GM18502 (cell line): ENCODE results near the gene NGB.

ENCODE experiments used
- ATAC-seq: cut with Tn5 transposase; IDR thresholded peaks from one replicate; pipeline ENCODE4 v1.9.1; 2021; ENCODE audit warnings: mild to moderate bottlenecking; ENCODE audit not compliant: unreplicated experiment, poor library complexity

The NGB gene

GRCh38 chr14:77266336-77266735 lies 4.7 kb downstream of the NGB start:
- no peak for ATAC-seq

- ATAC-seq: no peak
Measured at GRCh38 chr14:77265561-77266335, 5.3 kb downstream of the NGB start.

GRCh38 chr14:77265187-77265515 lies 5.9 kb downstream of the NGB start:
- no peak for ATAC-seq

DNA sequence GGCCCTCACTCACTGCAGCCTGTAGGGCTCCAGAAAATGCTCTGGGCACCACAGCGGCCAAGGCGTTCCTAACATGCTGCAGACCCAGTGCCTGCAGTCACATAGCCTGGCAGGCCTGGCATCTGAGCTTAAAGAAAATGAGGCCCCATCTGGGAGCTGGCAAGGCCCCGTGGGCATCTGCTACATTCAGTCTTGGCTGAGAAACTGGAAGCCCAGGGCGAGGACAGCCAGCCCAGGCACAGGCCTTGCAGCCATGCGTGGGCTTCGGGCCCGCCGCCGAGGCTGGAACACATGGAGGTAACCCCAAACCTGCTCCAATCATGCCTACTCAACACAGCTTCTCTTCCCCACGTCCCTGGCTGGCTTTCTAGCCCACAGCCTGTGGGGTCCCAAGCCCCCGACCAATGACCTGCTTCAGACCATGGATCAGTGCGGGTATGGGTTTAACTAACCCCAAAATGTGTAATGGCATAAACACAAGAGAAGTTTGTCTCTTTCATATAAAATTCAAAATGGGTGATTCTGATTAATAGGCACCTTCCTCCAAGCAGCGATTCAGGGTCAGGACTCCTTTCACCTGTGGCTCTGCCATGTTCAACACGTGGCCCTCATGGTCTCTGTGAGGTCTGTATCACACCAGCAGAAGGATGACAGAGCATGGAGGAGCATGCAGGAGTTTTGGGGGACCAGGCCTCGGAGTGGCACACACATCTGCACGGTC lies 6.4 kb downstream of the NGB start:
- no peak for ATAC-seq

DNA sequence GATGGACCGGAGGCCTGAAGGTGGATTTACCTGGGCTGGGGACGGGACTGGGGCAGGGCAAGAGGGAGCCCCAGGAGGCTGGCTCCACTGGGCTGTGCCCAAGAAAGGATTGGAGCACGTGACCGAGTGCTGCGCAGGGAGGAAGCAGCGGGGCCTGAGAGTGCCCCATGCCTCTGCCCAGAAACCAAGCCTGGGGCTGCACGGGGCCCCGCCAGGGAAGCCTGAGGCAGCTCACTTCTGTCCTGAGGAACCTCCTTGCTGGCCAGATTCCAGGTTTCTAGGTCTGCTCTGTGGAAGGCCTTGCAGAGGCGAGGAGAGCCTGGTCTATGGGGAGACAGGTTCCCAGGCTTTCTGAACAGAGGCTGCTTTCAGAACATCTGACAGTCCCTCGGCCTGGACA lies 10.4 kb downstream of the NGB start:
- no peak for ATAC-seq

DNA sequence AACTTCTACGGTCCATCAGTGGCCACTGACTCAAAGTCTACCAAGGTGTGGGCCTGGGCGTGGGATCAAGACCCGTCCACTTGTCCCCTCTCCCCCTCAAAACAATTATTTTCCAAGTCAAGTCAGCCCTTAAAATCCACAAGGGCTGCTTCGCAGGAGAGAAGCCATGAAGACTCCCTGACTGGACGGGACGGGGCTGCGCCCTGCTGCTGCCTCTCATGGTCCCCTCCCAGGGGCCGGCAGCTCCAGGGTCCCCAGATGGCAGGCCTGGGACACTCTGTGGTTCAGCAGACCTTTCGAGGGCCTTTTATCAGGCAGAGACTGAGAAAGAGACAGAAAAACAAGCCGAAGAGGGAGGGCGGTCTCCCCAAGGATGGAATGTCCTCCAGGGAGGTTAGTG lies 10.8 kb downstream of the NGB start:
- no peak for ATAC-seq

GRCh38 chr14:77259025-77259715 lies 11.8 kb downstream of the NGB start:
- ATAC-seq: no peak

DNA sequence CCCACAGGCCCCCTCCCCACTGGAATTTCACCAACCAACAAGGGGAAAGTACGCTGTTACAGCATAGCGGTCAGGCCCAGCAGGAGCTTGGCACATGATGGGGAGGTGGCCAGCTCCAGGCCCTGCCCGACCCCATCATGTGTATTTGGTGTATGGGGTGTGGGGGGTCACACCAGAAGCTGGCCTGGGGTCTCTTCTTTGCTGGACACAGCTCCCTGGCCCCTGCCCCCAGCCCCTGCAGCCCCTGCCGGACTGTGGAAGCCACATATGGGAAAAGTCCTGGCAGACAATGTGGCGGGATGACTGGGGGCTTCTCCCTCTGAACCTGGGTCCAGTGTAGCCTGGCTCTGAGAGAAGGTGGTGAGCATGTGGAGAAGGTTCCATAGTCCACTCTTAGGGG lies 12.4 kb downstream of the NGB start:
- no peak for ATAC-seq

GRCh38 chr14:77257700-77258099 lies 13.3 kb downstream of the NGB start:
- no peak for ATAC-seq

DNA sequence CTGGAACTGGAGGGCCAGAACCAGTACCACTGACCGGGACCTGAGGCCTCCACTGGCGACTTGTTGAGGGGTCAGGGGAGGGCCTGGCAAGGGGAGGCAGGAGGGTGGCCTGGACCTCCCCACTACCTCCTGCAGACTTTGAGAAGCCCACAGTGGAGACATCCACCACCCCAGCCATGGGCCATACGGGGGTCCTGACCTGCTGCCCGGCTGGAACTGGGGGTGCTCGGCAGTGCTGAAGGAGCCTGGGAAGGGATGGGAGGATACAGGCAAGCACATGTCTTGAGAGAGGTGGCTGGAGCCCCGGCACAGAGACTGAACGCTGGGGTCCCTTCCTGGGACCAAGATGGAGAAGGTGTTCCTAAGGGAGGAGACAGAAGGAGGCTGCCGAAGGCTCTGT lies 14.3 kb downstream of the NGB start:
- no peak for ATAC-seq

- ATAC-seq: no peak
Measured at GRCh38 chr14:77253333-77254190, 17.4 kb downstream of the NGB start.

DNA sequence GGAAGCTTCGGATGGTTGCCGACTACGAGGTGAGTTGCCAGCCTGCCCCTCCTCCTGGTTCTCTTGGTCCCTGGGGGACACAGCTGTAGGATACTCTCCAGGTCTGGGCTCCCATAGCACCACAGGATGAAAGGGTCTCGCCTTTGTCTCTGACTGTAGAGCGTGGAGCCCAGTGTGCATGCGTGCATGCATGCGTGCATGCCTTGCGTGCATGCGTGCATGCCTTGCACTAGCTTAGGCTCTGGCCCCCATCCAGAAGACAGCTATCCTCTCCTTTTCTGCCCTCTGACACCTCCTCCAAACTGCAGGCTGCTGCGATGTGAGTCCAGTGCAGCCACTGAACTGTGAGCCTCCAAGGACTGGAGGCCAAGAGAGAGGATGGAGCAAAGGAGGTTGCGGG lies 19.1 kb downstream of the NGB start:
- no peak for ATAC-seq

- ATAC-seq: no peak
Measured at GRCh38 chr14:77250927-77251326, 20.1 kb downstream of the NGB start.

DNA sequence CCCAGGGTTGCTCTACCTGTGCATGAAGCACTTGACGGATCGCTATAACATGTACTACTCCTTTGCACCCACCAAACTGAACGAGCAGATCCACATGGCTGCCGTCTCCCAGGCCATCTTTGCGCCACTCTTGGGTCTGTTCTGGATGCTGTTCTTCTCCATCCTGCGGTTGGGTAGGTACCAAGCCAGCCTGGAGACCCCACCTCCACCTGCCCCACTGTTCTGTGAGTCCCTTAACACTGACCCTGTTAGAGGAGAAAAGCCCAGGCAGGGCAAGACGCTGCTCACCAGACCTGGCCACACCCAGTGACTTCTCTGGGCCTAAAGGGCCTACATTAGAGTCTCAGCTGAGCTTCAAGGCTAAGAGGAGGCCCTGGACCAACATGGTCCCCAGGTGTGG lies 21.7 kb downstream of the NGB start:
- no peak for ATAC-seq

GRCh38 chr14:77248666-77249065 lies 22.3 kb downstream of the NGB start:
- ATAC-seq: no peak

DNA sequence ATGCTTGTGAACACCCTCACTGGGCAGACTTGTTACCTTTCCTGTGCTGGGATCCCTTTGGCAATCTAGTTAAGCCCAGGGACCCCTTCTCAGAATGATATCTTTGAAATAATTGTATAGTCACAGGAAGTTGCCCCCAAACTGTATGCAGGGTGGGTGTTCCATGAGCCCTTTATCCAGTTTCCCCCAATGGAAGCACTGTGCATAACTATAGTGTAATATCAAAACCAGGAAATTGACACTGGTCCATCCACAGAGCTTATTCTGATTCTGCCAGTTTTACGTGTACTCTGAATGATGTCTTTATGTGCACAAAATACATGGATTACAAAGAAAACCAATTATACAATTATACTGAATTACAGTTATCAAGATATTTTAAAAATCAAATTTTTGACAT lies 24.2 kb downstream of the NGB start:
- ATAC-seq: no peak

GRCh38 chr14:77245820-77246219 lies 25.2 kb downstream of the NGB start:
- ATAC-seq: no peak

DNA sequence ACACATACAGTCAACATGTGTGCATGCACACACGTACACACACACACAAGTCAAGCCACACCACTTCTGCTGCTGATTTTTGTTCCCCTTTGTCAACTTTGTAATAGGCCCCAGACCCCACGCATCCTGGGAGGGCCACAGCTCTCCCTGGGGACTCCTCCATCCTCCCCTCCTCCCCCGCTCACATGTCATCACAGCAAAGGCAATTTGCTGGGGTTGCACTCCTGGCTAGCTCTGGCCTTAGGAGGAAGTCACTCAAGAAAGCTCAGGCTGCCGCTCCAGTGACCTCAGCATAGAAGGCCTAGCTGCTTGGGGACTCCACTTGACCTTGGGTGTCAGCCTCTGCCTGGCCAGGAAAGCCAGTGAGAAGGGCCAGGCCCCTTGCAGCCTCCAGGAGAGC lies 27.2 kb downstream of the NGB start:
- no peak for ATAC-seq

GRCh38 chr14:77242752-77243151 lies 28.3 kb downstream of the NGB start:
- ATAC-seq: no peak

DNA sequence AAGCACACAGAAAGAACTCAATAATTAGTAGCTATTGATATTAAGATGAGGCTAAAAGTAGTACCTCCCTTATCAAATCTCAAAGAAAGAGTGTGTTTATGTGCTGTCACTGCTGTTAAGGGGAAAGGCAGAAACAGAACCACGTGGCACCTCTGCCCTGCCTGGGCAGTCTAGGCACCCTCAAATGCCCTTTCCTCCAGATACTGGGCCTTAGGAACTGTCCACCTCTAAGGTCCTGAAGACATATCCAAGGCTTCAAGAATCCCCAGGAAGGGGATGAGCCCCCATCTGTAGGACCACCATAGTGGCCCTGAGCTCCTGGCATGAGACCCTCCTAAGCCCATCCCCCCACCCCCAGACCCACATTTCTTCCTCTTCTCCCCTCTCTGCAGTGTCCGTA lies 29.1 kb downstream of the NGB start:
- ATAC-seq: no peak
